GM12872 (cell line): Measurements from ENCODE around the gene GPR135.

ENCODE experiments used
- TF ChIP-seq, protein P1 (sequence below): IDR thresholded peaks from 3 replicates; pipeline ENCODE4 v1.5.1; 2011; ENCODE audit warnings: low read depth, mild to moderate bottlenecking, low read length, moderate library complexity; ENCODE audit not compliant: insufficient read depth

GPR135 gene

DNA sequence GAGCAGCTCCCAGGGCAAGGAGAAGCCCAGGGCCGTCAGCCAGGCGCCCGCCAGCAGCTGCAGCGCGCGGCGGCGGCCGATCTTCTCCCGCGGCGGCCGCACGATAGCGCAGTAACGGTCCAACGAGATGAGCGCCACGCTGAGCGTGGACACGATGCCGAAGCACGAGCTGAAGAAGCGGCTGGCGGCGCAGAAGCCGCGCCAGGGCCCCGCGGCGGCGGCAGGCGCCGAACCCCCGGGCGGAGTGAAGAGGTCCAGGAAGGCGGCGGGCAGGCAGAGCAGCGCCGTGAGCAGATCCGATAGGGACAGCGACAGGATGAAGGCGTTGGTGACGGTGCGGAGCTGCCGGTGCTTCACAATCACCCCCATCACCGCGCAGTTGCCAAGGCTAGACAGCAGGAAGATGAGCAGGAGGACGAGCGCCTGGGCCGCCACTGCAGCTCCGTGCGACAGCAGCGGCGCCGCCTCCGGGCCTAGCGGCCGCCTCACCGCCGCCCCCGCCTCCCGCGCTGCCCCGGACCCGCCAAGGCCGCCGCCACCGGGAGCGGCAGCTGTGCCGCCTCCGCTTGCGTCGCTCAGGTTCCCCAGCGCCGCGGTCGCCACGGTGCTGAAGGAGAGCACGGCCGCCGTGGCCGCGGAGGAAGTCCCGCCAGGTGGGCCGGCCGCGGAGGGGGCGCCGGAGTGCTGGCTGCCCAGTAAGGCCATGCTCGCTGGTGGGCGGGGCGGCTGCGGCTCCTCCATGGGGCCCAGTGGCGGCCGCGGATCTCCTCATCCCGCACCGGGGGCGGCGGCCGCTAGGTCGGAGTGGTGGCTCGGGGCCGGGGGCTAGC lies 479 bp downstream of the GPR135 start:
- TF ChIP-seq, protein P1, sequence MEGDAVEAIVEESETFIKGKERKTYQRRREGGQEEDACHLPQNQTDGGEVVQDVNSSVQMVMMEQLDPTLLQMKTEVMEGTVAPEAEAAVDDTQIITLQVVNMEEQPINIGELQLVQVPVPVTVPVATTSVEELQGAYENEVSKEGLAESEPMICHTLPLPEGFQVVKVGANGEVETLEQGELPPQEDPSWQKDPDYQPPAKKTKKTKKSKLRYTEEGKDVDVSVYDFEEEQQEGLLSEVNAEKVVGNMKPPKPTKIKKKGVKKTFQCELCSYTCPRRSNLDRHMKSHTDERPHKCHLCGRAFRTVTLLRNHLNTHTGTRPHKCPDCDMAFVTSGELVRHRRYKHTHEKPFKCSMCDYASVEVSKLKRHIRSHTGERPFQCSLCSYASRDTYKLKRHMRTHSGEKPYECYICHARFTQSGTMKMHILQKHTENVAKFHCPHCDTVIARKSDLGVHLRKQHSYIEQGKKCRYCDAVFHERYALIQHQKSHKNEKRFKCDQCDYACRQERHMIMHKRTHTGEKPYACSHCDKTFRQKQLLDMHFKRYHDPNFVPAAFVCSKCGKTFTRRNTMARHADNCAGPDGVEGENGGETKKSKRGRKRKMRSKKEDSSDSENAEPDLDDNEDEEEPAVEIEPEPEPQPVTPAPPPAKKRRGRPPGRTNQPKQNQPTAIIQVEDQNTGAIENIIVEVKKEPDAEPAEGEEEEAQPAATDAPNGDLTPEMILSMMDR = no peak

DNA sequence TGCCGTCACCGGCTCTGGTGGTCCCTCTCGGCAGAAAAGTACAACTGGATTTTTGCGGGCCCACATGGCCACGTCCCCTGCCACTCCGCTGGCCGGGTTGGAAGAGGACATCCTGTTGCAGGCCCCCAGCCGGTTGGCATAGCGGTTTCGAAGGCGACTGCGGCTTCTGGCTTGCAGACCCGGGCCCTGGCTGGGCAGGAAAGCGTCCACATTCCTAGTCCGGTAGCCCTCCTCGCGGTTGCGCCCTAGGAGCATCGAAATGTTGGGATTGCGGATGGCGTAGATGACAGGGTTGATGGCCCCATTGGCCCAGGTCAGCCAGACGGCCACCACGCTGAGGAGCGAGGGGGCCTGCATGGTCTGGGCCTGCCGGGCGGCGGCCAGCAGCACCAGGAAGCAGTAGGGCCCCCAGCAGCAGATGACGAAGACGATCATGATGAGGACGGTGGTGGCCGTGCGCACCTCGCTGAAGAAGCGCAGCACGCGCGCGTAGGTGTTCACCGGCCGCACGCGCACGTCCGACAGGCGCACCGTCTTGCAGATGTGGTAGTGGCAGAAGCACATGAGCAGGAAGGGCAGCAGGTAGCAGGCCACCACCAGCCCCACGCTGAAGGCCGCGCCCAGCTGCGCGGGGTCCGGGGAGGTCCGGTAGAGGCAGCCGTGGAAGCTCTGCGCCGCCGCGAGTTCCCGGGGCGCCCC lies 1.2 kb downstream of the GPR135 start:
- TF ChIP-seq, protein P1 = no peak

DNA sequence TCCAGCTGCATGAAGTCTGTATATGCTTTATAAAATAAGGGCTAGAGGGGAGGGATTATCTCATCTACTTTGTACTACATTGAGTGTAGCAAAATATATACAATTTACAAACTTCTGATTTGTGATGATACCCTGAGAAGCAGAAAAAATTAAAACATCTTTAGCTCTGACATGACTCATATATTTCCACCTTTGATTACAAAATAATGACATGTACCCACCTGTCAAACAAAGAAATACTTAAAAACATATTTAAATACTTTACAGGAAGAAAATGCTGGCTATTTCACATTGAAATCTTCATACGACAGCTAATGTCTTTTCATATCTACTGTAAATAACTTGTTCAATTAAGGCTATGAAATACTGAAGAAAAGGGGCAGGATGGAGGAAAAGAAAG lies 3.3 kb downstream of the GPR135 start:
- TF ChIP-seq, protein P1 = no peak

DNA sequence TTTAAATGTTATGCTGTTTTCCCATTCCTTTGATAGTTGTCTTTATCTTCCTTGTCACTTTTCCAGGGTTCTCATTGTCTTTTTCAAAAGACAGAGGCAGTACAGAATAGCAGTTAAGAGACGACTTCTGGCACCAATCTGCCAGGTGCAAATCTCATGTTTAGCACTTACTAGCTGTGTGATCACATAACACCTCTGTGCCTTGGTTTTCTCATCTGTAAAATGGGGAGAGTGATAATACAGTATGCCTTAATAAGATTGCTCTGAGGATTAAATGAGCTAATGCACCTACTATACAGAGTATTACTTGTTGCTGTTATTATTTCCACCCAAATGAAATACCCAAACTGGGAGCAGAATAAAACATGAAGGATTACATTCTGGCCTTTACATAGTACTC lies 4.8 kb downstream of the GPR135 start:
- TF ChIP-seq, protein P1 = no peak

DNA sequence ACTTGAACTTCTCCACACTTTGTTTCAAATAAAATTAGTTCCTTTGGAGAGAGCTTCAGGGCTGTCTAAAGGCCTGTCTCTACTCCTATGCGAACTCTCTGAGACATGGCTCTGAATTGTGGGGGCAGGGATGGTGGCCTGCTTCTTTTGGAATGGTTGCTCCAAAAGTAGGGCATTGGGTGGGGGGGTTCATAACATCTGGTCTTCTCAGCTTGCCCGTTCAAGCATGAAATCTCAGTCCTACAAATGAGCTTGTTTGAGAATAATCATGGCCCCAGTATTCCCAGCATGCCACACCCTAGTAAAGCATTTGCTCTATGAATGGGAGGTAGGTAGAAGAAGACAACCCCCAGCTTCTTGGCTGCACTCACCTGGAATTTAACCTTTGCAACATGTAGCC lies 6.7 kb downstream of the GPR135 start:
- TF ChIP-seq, protein P1 = no peak

DNA sequence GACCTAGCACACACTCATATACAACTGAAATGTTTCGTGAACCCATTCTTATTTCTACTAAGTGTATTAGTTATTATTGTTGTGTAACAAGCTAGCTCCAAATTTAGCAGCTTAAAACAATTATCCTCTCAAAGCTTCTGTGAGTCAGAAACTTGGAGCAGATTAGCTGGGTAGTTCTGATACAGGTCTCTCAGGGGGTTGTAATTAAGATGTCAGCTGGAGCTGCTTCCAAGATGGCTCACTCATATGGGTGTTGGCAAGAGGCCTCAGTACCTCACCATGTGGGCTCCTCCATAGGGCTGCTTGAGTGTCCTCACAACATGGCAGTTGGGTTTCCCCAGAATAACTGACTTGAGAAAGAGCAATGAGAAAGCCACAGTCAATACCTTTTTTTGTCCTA lies 9.8 kb downstream of the GPR135 start:
- TF ChIP-seq, protein P1 = no peak

DNA sequence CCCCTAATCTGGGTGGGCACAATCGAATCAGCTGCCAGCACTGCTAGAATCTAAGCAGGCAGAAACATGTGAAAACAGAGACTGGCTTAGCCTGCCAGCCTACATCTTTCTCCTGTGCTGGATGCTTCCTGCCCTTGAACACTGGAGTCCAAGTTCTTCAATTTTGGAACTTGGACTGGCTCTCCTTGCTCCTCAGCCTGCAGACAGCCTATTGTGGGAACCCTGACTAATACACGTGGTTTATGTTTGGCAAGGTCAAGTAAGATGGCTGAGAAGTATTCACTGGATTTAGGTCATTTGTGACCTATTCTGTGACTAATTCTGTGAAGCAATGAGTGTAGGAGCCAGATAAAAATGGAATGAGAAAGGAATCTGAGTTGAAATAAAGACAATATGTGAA lies 11.0 kb downstream of the GPR135 start:
- TF ChIP-seq, protein P1 = no peak
